Progenitor cell of endocrine pancreas (in vitro differentiated cells): ENCODE data around the gene ANGEL2. TPM values are rescaled to one million over a fixed set of nuclear protein-coding genes. Genes with fewer than 3 reads are reported as not detected.
"Not testable (repeated sequence)": the region's sequence is repeated elsewhere in the genome, so short reads cannot be mapped to it uniquely, and the experiment has no call there.

Source experiments
- DNase-seq: peaks from one replicate; pipeline ENCODE4 v3.0.0; 2021; ENCODE audit warnings: low spot score; ENCODE audit not compliant: unreplicated experiment
- H3K27ac Mint-ChIP-seq: 2 replicates; pipeline ENCODE4 v1.8.0; 2021; ENCODE audit warnings: mild to moderate bottlenecking, moderate library complexity, mixed read lengths
- H3K27me3 Mint-ChIP-seq: 2 replicates; pipeline ENCODE4 v1.8.0; 2021; ENCODE audit warnings: mixed read lengths
- H3K36me3 Mint-ChIP-seq: 2 replicates; pipeline ENCODE4 v1.8.0; 2022; ENCODE audit warnings: mixed read lengths; ENCODE audit not compliant: insufficient read depth
- H3K4me1 Mint-ChIP-seq: 2 replicates; pipeline ENCODE4 v1.8.0; 2021; ENCODE audit warnings: low read depth, mixed read lengths
- H3K4me3 Mint-ChIP-seq: 2 replicates; pipeline ENCODE4 v1.8.0; 2021; ENCODE audit warnings: low read depth, mild to moderate bottlenecking, moderate library complexity, mixed read lengths
- H3K9me3 Mint-ChIP-seq: 2 replicates; pipeline ENCODE4 v1.8.0; 2021; ENCODE audit warnings: low read depth, mixed read lengths
- total RNA-seq: library from RNA; stranded (reverse); gene quantifications from 2 replicates; pipeline ENCODE4 v1.2.1, GENCODE V29; 2021
- TF ChIP-seq, protein P1 (sequence below): fragments of 200-600 bp; sonication (generic); IDR thresholded peaks from one replicate; pipeline ENCODE4 v1.5.0; 2021; ENCODE audit warnings: antibody characterized with exemption, mild to moderate bottlenecking; ENCODE audit not compliant: unreplicated experiment

ANGEL2 gene
- total RNA-seq, 1 donor from 2014 or later: 50.6 TPM

DNA sequence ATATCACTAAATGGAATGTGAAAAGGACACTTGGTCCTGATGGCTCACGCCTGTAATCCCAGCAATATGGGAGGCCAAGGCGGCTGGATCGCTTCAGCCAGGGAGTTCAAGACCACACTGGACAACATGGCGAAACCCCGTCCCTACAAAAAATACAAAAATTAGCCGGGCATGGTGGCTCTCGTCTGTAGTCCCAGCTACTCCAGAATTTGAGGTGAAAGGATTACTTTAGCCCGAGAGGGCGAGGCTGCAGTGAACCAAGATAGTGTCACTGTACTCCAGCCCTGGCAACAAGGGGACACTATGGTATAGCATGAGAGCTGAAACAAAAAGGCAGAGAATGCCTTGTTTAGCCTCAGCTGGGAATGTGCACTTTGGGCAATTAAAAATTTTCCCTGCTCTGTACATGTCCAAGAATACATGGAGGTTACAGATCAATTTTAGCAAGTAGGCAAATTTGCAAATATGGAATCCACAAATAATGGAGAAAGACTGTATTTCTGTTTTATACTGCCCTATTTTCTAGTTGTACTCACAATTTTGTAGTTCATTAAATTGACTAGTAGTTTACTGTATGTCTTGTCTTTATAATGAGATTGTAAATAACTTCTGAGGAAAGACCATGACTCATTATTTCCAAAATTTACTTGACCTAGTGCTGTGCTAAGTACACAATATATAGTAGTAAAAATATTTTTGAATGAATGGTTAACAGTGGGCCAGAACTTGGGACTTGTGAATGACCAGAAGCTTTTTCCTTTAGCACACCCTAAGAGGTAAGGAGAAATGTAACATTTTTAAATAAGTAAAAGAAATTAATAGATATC is 2.0 kb upstream of the ANGEL2 start:
- H3K36me3 Mint-ChIP-seq: no peaks in the 10 kb centered on the region
- no peak for DNase-seq
- no peaks in the 10 kb centered on the region for H3K9me3 Mint-ChIP-seq
- TF ChIP-seq, protein P1, sequence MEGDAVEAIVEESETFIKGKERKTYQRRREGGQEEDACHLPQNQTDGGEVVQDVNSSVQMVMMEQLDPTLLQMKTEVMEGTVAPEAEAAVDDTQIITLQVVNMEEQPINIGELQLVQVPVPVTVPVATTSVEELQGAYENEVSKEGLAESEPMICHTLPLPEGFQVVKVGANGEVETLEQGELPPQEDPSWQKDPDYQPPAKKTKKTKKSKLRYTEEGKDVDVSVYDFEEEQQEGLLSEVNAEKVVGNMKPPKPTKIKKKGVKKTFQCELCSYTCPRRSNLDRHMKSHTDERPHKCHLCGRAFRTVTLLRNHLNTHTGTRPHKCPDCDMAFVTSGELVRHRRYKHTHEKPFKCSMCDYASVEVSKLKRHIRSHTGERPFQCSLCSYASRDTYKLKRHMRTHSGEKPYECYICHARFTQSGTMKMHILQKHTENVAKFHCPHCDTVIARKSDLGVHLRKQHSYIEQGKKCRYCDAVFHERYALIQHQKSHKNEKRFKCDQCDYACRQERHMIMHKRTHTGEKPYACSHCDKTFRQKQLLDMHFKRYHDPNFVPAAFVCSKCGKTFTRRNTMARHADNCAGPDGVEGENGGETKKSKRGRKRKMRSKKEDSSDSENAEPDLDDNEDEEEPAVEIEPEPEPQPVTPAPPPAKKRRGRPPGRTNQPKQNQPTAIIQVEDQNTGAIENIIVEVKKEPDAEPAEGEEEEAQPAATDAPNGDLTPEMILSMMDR: no peak
- no peak overlapping the region for H3K4me3 Mint-ChIP-seq
- peaks cover 12% of the 10 kb centered on the region for H3K4me1 Mint-ChIP-seq
- H3K27me3 Mint-ChIP-seq: no peaks in the 10 kb centered on the region
- no peak overlapping the region for H3K27ac Mint-ChIP-seq

DNA sequence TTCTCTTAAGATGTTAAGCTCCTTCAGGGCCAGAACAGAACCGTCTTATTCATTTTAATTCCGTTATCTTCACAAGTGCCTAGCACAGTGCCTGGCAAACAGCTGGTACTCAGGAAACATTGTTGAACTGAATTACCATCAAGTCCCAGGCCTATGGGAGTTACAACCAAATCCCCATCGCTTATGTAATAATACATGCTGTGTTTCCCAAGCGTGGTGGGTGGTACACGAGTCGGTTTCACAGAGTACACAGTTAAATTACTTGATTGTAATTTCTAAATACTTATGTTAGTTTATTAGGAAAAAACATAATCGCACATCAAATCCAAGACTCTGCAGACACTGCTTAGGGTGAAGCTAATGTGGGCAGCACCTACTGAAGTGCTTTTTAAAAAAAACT is 1.0 kb downstream of the ANGEL2 start:
- peak overlapping the region; percentile 99 for H3K27ac Mint-ChIP-seq
- peaks cover 15% of the 10 kb centered on the region for H3K4me1 Mint-ChIP-seq
- H3K36me3 Mint-ChIP-seq: peaks cover 2% of the 10 kb centered on the region
- no peaks in the 10 kb centered on the region for H3K9me3 Mint-ChIP-seq
- H3K27me3 Mint-ChIP-seq: no peaks in the 10 kb centered on the region
- no peak for DNase-seq
- H3K4me3 Mint-ChIP-seq: peak overlapping the region; percentile 100
- TF ChIP-seq, protein P1: no peak

DNA sequence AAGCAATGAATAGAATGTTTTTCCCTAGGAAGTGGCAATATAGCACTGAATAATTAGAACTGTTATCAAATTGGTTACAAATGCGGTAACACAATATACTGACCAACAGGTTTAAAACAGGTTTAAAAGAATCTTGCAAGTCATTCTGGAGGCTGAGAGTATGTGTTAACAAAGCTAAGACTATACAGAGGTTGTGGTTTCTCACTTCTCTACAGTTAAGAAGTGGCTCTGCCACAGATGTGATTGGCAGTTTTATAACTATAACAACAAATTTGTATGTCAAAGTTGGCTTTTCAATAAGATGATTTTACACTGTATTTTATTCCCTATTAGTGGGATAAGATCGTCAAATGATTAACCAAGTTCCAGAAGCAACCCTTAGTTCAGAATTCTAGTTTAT is 7.1 kb downstream of the ANGEL2 start:
- peaks cover 6% of the 10 kb centered on the region for H3K4me1 Mint-ChIP-seq
- no peak overlapping the region for H3K27ac Mint-ChIP-seq
- H3K9me3 Mint-ChIP-seq: no peaks in the 10 kb centered on the region
- DNase-seq: no peak
- no peaks in the 10 kb centered on the region for H3K27me3 Mint-ChIP-seq
- H3K4me3 Mint-ChIP-seq: no peak overlapping the region
- TF ChIP-seq, protein P1: no peak
- H3K36me3 Mint-ChIP-seq: peaks cover 9% of the 10 kb centered on the region

DNA sequence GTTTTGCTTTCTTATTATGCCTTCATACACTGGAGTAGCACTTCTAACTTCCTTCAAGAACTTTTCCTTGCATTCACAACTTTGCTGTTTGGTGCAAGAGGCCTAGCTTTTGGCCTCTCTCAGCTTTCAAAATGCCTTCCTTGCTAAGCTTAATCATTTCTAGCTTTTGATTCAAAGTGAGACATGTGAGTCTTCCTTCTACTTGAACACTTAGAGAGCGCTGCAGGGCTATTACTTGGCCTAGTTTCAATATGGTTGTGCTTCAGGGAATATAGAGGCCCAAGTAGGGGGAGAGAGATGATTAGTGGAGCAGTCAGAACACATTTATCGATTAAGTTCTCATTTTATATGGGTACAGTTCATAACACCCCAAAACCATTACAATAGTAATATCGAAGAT is 12.4 kb downstream of the ANGEL2 start:
- Mint-ChIP-seq H3K27ac (no peak overlapping the region), H3K4me1 (no peaks in the 10 kb centered on the region), H3K27me3 (no peaks in the 10 kb centered on the region)

DNA sequence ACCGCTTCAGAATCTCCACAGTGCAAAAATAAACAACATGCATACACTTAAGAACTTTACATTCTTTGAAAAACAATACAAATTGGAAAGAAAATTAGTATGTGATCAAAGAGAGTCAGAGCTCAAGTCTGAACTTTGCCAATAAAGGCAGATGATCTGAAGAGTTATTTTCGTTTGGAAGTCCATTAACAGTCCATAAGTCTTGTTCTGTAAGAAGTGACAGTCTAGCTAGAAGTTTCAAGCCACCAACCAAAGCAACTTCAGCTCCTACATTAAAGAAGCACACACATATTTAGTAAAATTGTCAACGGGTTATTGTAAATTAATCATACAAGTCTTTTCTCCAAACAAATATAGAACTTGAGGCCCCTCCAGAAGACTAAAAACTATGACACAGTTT is 20.7 kb downstream of the ANGEL2 start:
- peaks cover 16% of the 10 kb centered on the region for H3K36me3 Mint-ChIP-seq

More for the DNA sequence above, 12.4 kb downstream of the ANGEL2 start:
- TF ChIP-seq, protein P1: no peak
- H3K9me3 Mint-ChIP-seq: no peaks in the 10 kb centered on the region
- peaks cover 19% of the 10 kb centered on the region for H3K36me3 Mint-ChIP-seq
- no peak for DNase-seq
- H3K4me3 Mint-ChIP-seq: no peak overlapping the region

DNA sequence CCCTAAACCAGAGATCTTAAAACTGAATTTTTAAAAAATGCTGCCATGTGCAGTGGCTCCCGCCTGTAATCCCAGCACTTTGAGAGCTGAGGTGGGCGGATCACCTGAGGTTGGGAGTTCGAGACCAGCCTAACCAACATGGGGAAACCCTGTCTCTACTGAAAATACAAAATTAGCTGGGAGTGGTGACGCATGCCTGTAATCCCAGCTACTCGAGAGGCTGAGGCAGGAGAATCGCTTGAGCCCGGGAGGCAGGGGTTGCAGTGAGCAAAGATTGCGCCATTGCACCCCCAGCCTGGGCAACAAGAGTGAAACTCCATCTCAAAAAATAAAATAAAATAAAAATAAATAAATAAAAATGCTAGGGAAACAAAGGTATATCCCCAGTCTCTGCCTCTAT is 21.7 kb downstream of the ANGEL2 start:
- H3K36me3 Mint-ChIP-seq: peaks cover 11% of the 10 kb centered on the region
- not testable (repeated sequence) for H3K27me3 Mint-ChIP-seq, H3K4me3 Mint-ChIP-seq, H3K4me1 Mint-ChIP-seq, H3K27ac Mint-ChIP-seq, H3K9me3 Mint-ChIP-seq, DNase-seq

More for the DNA sequence above, 20.7 kb downstream of the ANGEL2 start:
- H3K9me3 Mint-ChIP-seq: no peaks in the 10 kb centered on the region
- H3K4me1 Mint-ChIP-seq: peaks cover 4% of the 10 kb centered on the region
- H3K4me3 Mint-ChIP-seq: no peak overlapping the region
- DNase-seq: no peak
- TF ChIP-seq, protein P1: no peak
- H3K27me3 Mint-ChIP-seq: no peaks in the 10 kb centered on the region
- H3K27ac Mint-ChIP-seq: no peak overlapping the region
